ENCODE data around the gene SKAP2.

GRCh38 chr7:26735976-26736600, 128.3 kb downstream of the SKAP2 start:
- no peak for TF ChIP-seq HCFC1 (IDR thresholded peaks at IDR 0.05; ENCODE audit: low read length)
- no peak for TF ChIP-seq NFYB (IDR thresholded peaks at IDR 0.05; ENCODE audit: insufficient read depth, low read depth, low read length)
- TF ChIP-seq SMC3 (IDR thresholded peaks at IDR 0.05; ENCODE audit: borderline replicate concordance, low read length) = no peak
- TF ChIP-seq SMAD5 (IDR thresholded peaks at IDR 0.05; ENCODE audit: low read depth) = no peak
- TF ChIP-seq CBX5 (IDR thresholded peaks at IDR 0.05; ENCODE audit: low read depth) = no peak
- TF ChIP-seq REST (IDR thresholded peaks at IDR 0.05; ENCODE audit: low read depth, low read length) = no peak
- TF ChIP-seq CEBPZ (IDR thresholded peaks at IDR 0.05; ENCODE audit: low read depth, low read length) = no peak

Data from GM12878 (cell line).